Duodenal mucosa (tissue), 2 donors: ENCODE data around the gene YDJC.
A peak's percentile ranks its signal among the peaks of the same experiment; 100 is the strongest.
"Not testable (repeated sequence)": the region's sequence is repeated elsewhere in the genome, so short reads cannot be mapped to it uniquely, and the experiment has no call there.

Source experiments
- H3K27ac ChIP-seq: one replicate; pipeline ENCODE4 v1.7.0; 2013; ENCODE audit warnings: low read depth, low read length
- H3K27me3 ChIP-seq, 2 donors: one replicate each; pipeline ENCODE4 v1.7.0; 2013; ENCODE audit warnings: low read length in 2 of 2, control low read depth in 1 of 2; ENCODE audit not compliant: insufficient read depth in 2 of 2, control insufficient read depth in 1 of 2
- H3K36me3 ChIP-seq, 2 donors: one replicate each; pipeline ENCODE4 v1.7.0; 2013; ENCODE audit warnings: low read length in 2 of 2, control low read depth in 1 of 2; ENCODE audit not compliant: insufficient read depth in 2 of 2, control insufficient read depth in 1 of 2
- H3K4me1 ChIP-seq, 2 donors: one replicate each; pipeline ENCODE4 v1.7.0; 2013; ENCODE audit warnings: low read length in 2 of 2, control low read depth in 1 of 2; ENCODE audit not compliant: insufficient read depth in 2 of 2, control insufficient read depth in 1 of 2
- H3K4me3 ChIP-seq, 2 donors: one replicate each; pipeline ENCODE4 v1.7.0; 2013; ENCODE audit warnings: low read length in 2 of 2, low read depth in 1 of 2
- H3K9ac ChIP-seq, 2 donors: one replicate each; pipeline ENCODE4 v1.7.0; 2013; ENCODE audit warnings: low read length in 2 of 2, low read depth in 1 of 2
- H3K9me3 ChIP-seq, 2 donors: one replicate each; pipeline ENCODE4 v1.7.0; 2013; ENCODE audit warnings: low read length in 2 of 2, control low read depth in 1 of 2; ENCODE audit not compliant: control insufficient read depth in 1 of 2

YDJC gene

GRCh38 chr22:21651521-21652009 is 21.7 kb upstream of the YDJC start:
- Histone ChIP-seq H3K36me3 (peaks cover 0 to 16% of the 10 kb centered on the region in 2 donors), H3K27me3 (no peaks in the 10 kb centered on the region), H3K4me1 (peaks cover 9 to 22% of the 10 kb centered on the region in 2 donors), H3K4me3 (peak overlapping the region; percentile 73 to 80), H3K9me3 (no peaks in the 10 kb centered on the region), H3K27ac (no peak overlapping the region), H3K9ac (peak overlapping the region; percentile 50 to 57)

- H3K27me3 ChIP-seq, result no peaks in the 10 kb centered on the region
- H3K27ac ChIP-seq, result no peak overlapping the region
- peak overlapping the region; percentile 50 to 57 for H3K9ac ChIP-seq
- peaks cover 0 to 21% of the 10 kb centered on the region in 2 donors for H3K36me3 ChIP-seq
- H3K4me3 ChIP-seq, result peak overlapping the region; percentile 73 to 80
- no peaks in the 10 kb centered on the region for H3K9me3 ChIP-seq
- H3K4me1 ChIP-seq, result peaks cover 9 to 25% of the 10 kb centered on the region in 2 donors
These were observed 21.1 kb upstream of the YDJC start for GRCh38 chr22:21650823-21651520.

GRCh38 chr22:21650280-21650679 is 20.5 kb upstream of the YDJC start:
- no peak overlapping the region for H3K4me3 ChIP-seq
- H3K36me3 ChIP-seq, result peaks cover 0 to 24% of the 10 kb centered on the region in 2 donors

GRCh38 chr22:21646608-21647590 is 17.1 kb upstream of the YDJC start:
- peaks cover 0 to 28% of the 10 kb centered on the region in 2 donors for H3K36me3 ChIP-seq
- no peaks in the 10 kb centered on the region for H3K27me3 ChIP-seq
- no peak overlapping the region for H3K4me3 ChIP-seq
- no peak overlapping the region for H3K27ac ChIP-seq
- no peaks in the 10 kb centered on the region for H3K9me3 ChIP-seq
- no peak overlapping the region for H3K9ac ChIP-seq
- H3K4me1 ChIP-seq, result peaks cover 15 to 27% of the 10 kb centered on the region in 2 donors

More at GRCh38 chr22:21650280-21650679, 20.5 kb upstream of the YDJC start:
- Histone ChIP-seq H3K27me3 (no peaks in the 10 kb centered on the region), H3K4me1 (peaks cover 9 to 25% of the 10 kb centered on the region in 2 donors), H3K9ac (no peak overlapping the region), H3K27ac (no peak overlapping the region), H3K9me3 (no peaks in the 10 kb centered on the region)

GRCh38 chr22:21645513-21645912 is 15.7 kb upstream of the YDJC start:
- H3K4me1 ChIP-seq, result peaks cover 15 to 26% of the 10 kb centered on the region in 2 donors
- H3K36me3 ChIP-seq, result peaks cover 0 to 28% of the 10 kb centered on the region in 2 donors
- H3K4me3 ChIP-seq, H3K27ac ChIP-seq, H3K27me3 ChIP-seq, H3K9ac ChIP-seq, H3K9me3 ChIP-seq: not testable (repeated sequence)

GRCh38 chr22:21643533-21644357 is 13.9 kb upstream of the YDJC start:
- Histone ChIP-seq H3K36me3 (peaks cover 0 to 19% of the 10 kb centered on the region in 2 donors), H3K4me3 (peak overlapping the region; percentile 86 to 90), H3K4me1 (peaks cover 15 to 26% of the 10 kb centered on the region in 2 donors), H3K27me3 (no peaks in the 10 kb centered on the region), H3K27ac (no peak overlapping the region), H3K9me3 (no peaks in the 10 kb centered on the region), H3K9ac (peak overlapping the region; percentile 64 to 72)

GRCh38 chr22:21642584-21643448 is 13.0 kb upstream of the YDJC start:
- peaks cover 0 to 18% of the 10 kb centered on the region in 2 donors for H3K36me3 ChIP-seq
- H3K9ac ChIP-seq, result peak overlapping the region; percentile 64 to 72
- peaks cover 15 to 26% of the 10 kb centered on the region in 2 donors for H3K4me1 ChIP-seq
- peak overlapping the region; percentile 86 to 90 for H3K4me3 ChIP-seq
- H3K27me3 ChIP-seq, result no peaks in the 10 kb centered on the region
- H3K27ac ChIP-seq, result no peak overlapping the region
- no peaks in the 10 kb centered on the region for H3K9me3 ChIP-seq

- Histone ChIP-seq H3K9ac (peak within 1 kb of the TSS; percentile 66 to 72), H3K36me3 (peaks cover 0 to 14% of the 10 kb centered on the region in 2 donors), H3K27me3 (no peaks in the 10 kb centered on the region), H3K9me3 (no peaks in the 10 kb centered on the region), H3K27ac (no peak within 1 kb of the TSS), H3K4me3 (peak within 1 kb of the TSS; percentile 86 to 90), H3K4me1 (peaks cover 15 to 26% of the 10 kb centered on the region in 2 donors)
These were observed 12.2 kb upstream of the YDJC start, which contains the start of gene SDF2L1 for GRCh38 chr22:21641789-21642583. SDF2L1 (plus strand) TSS chr22:21642302; CDS start chr22:21642337, 35 bp downstream.
